Activated CD8-positive, alpha-beta memory T cell treated with anti-CD3 and anti-CD28 coated beads, Interleukin-2, amount 10 ng/mL, durations not matched to agents 7 days and 5 days (primary cell): Measurements from ENCODE around the gene ANKRD55. TPM values are rescaled to one million over a fixed set of nuclear protein-coding genes. Genes with fewer than 3 reads are reported as not detected.
A peak's percentile ranks its signal among the peaks of the same experiment; 100 is the strongest.

Source experiments
- ATAC-seq: fragments of 150-1000 bp; cut with Tn5 transposase; one replicate; pipeline ENCODE4 v1.10.0; 2021; ENCODE audit warnings: moderate library complexity
- CTCF ChIA-PET: fragments of 350-600 bp; sonication (Branson Sonifier 250); formaldehyde crosslinking; loops from one replicate; lab custom pipeline; 2021; ENCODE audit warnings: antibody characterized with exemption; lab: Charles Lee
- DNase-seq: peaks from one replicate; pipeline ENCODE4 v3.0.0-alpha.2; 2020
- H3K27ac Mint-ChIP-seq: one replicate; pipeline ENCODE4 v1.8.0; 2021; ENCODE audit warnings: mild to moderate bottlenecking, mixed read lengths
- H3K27me3 Mint-ChIP-seq: one replicate; pipeline ENCODE4 v1.8.0; 2021; ENCODE audit warnings: mixed read lengths
- H3K36me3 Mint-ChIP-seq: one replicate; pipeline ENCODE4 v1.8.0; 2021; ENCODE audit warnings: mild to moderate bottlenecking, mixed read lengths
- H3K4me1 Mint-ChIP-seq: one replicate; pipeline ENCODE4 v1.8.0; 2021; ENCODE audit warnings: mixed read lengths
- H3K4me3 Mint-ChIP-seq: one replicate; pipeline ENCODE4 v1.8.0; 2021; ENCODE audit warnings: mild to moderate bottlenecking, moderate library complexity, mixed read lengths
- H3K9me3 Mint-ChIP-seq: one replicate; pipeline ENCODE4 v1.8.0; 2022; ENCODE audit warnings: low read depth, mixed read lengths
- total RNA-seq, 2 experiments: library from RNA; stranded (reverse); gene quantifications; one replicate each; pipeline ENCODE4 v1.2.3, GENCODE V29; 2021

Gene ANKRD55
- total RNA-seq, 2 experiments from 2014 or later: 0.26 TPM; not detected in 1

DNA sequence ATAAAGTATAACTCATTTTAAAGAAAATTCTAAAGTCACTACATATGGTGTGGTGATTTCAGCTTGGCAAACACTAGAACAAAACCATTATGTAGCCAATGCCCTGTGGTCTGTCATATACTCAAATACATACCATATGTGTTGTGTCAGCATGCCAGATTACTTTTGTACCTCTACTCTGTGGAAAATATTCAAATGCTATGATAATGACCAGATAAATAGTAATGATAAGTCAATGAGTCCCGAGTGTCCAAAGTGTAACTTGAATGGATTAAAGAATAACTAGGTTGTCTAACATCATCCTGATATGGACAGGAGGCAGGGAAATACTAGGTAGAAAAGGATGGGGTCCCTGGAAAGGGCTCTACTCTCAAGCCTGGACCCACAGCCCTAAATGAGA is 180.4 kb downstream of the ANKRD55 start:
- CTCF ChIA-PET: no interaction called here
- H3K27ac Mint-ChIP-seq: no peak overlapping the region
- no peak for ATAC-seq
- no peak for DNase-seq
- H3K4me1 Mint-ChIP-seq: peaks cover 16% of the 10 kb centered on the region
- H3K36me3 Mint-ChIP-seq: peaks cover 15% of the 10 kb centered on the region
- peaks cover 24% of the 10 kb centered on the region for H3K27me3 Mint-ChIP-seq
- H3K4me3 Mint-ChIP-seq: no peak overlapping the region
- H3K9me3 Mint-ChIP-seq: peaks cover 3% of the 10 kb centered on the region

DNA sequence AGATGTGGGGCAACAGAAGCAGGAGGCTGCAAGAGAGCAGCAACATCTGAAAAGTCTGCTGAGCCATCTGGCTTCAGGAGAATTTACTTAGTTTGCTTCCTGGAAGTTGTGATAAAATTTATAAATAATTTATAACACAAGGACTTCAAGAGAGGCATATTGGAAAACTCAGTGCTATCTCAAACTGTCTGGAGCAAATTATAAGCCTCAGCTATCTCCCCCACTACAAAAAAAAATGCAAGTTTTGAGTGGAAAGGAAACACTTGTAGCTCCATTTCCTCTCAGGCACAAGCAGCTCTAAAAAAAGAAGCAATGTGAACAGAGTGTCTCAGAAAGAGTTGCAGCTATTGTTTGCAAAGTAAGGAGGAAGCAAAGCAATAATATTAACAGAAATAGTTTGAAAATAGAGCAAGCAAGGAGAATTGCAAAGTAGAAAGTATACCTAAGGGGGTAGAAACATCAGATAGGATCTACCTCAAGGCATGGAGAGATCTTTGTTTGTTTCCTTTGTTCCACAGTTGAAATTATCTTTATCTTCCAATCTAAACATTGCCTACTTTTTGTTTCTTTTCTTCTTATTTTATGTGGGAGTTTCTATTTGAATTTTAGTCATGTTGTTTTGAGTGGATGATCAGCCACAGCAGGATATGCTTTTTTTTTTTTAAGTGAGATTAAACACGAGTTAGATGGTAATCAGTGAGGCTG is 182.4 kb downstream of the ANKRD55 start:
- Mint-ChIP-seq H3K9me3 (peaks cover 3% of the 10 kb centered on the region), H3K4me1 (peaks cover 15% of the 10 kb centered on the region), H3K4me3 (peak overlapping the region; percentile 48), H3K36me3 (peaks cover 17% of the 10 kb centered on the region), H3K27ac (peak overlapping the region; percentile 81), H3K27me3 (peaks cover 12% of the 10 kb centered on the region)
- DNase-seq (no peak), ATAC-seq (peak; percentile 74)
- CTCF ChIA-PET: interaction anchor here (0.9 kb wide), 1 partner anchor 150 kb away, joined by 3 read pairs; no protein-coding TSS in a partner anchor

Other genes with a start within 250 kb of the ANKRD55 start
- gene IL6ST, start 238.4 kb downstream of the ANKRD55 start, total RNA-seq: 10 to 100 TPM; 17.9 to 24.7 TPM